ENCODE data around the gene SLC9A9. TPM values are rescaled to one million over a fixed set of nuclear protein-coding genes. Genes with fewer than 3 reads are reported as not detected.

Gene SLC9A9
- polyA plus RNA-seq, 1 of the 3 experiments (the other 2 are of a cell fraction): 0.05 TPM

GRCh38 chr3:143820466-143821221 is 27.6 kb downstream of the SLC9A9 start:
- POLR2A ChIA-PET: no interaction called here
- Histone ChIP-seq H4K20me1 (ENCODE audit: insufficient read depth) (no peaks in the 10 kb centered on the region), H3F3A (replicated peaks; ENCODE audit: insufficient read depth) (no peaks in the 10 kb centered on the region), H3K79me2 (ENCODE audit: insufficient read depth) (no peaks in the 10 kb centered on the region), H2AFZ (ENCODE audit: low read depth) (no peak overlapping the region), H3K9ac (no peak overlapping the region), H3K4me2 (no peak overlapping the region), H3K27ac (ENCODE audit: low read depth in 2 of 2, low read length in 1 of 2) (no peak overlapping the region), H3K36me3 (replicated peaks in 1 of 2; ENCODE audit: control insufficient read depth in 1 of 2, insufficient read depth in 2 of 2, low read length in 1 of 2) (no peaks in the 10 kb centered on the region), H3K9me2 (no peaks in the 10 kb centered on the region), H3K4me1 (ENCODE audit: control insufficient read depth in 1 of 2, insufficient read depth in 2 of 2, low read depth in 1 of 2, low read length in 1 of 2) (no peaks in the 10 kb centered on the region), H3K27me3 (ENCODE audit: insufficient read depth) (no peaks in the 10 kb centered on the region; the same call in 1 of the 2 replicates), H3K9me3 (no peaks in the 10 kb centered on the region), H3K4me3 (ENCODE audit: low read depth in 2 of 2, low read length in 1 of 2) (no peak overlapping the region)
- CTCF ChIA-PET: no interaction called here
- DNase-seq: no peak
- TF ChIP-seq USF1 (IDR thresholded peaks at IDR 0.05; ENCODE audit: borderline replicate concordance, low read depth) (no peak), FOSL2 (IDR thresholded peaks at IDR 0.05; ENCODE audit: borderline replicate concordance, low read depth) (no peak), TEAD4 (IDR thresholded peaks at IDR 0.05; ENCODE audit: borderline replicate concordance, insufficient read depth) (no peak), TCF12 (IDR thresholded peaks at IDR 0.05) (no peak), JUND (IDR thresholded peaks at IDR 0.05) (no peak), RXRA (IDR thresholded peaks at IDR 0.05; ENCODE audit: borderline replicate concordance, low read depth) (no peak), RFX5 (IDR thresholded peaks at IDR 0.05; ENCODE audit: low read length) (no peak), NFIC (IDR thresholded peaks at IDR 0.05; ENCODE audit: borderline replicate concordance) (no peak), MXI1 (IDR thresholded peaks at IDR 0.05; ENCODE audit: low read depth, low read length) (no peak), ZBTB33 (IDR thresholded peaks at IDR 0.05; ENCODE audit: borderline replicate concordance, low read depth) (no peak), SMC3 (IDR thresholded peaks at IDR 0.05; ENCODE audit: low read depth, low read length) (no peak)
- WGBS (ENCODE audit: low lambda C conversion rate): 12% methylated on average over 3 of the region's 3 CpGs

- Histone ChIP-seq H3K9ac (no peak overlapping the region), H3K9me3 (no peaks in the 10 kb centered on the region), H3F3A (replicated peaks; ENCODE audit: insufficient read depth) (no peaks in the 10 kb centered on the region), H3K4me3 (ENCODE audit: low read depth in 2 of 2, low read length in 1 of 2) (no peak overlapping the region), H2AFZ (ENCODE audit: low read depth) (no peak overlapping the region), H3K79me2 (ENCODE audit: insufficient read depth) (no peaks in the 10 kb centered on the region), H4K20me1 (ENCODE audit: insufficient read depth) (no peaks in the 10 kb centered on the region), H3K36me3 (replicated peaks in 1 of 2; ENCODE audit: control insufficient read depth in 1 of 2, insufficient read depth in 2 of 2, low read length in 1 of 2) (no peaks in the 10 kb centered on the region), H3K4me2 (no peak overlapping the region), H3K4me1 (ENCODE audit: control insufficient read depth in 1 of 2, insufficient read depth in 2 of 2, low read depth in 1 of 2, low read length in 1 of 2) (no peaks in the 10 kb centered on the region), H3K27ac (ENCODE audit: low read depth in 2 of 2, low read length in 1 of 2) (no peak overlapping the region), H3K27me3 (ENCODE audit: insufficient read depth) (no peaks in the 10 kb centered on the region; the same call in 1 of the 2 replicates), H3K9me2 (no peaks in the 10 kb centered on the region)
- CTCF ChIA-PET: no interaction called here
- POLR2A ChIA-PET: no interaction called here
- no peak for DNase-seq
- WGBS (ENCODE audit: low lambda C conversion rate): 0% methylated on average over 1 of the region's 1 CpG
- TF ChIP-seq RXRA (IDR thresholded peaks at IDR 0.05; ENCODE audit: borderline replicate concordance, low read depth) (no peak), TCF12 (IDR thresholded peaks at IDR 0.05) (no peak), MAX (IDR thresholded peaks at IDR 0.05; ENCODE audit: low read depth) (no peak), PBX3 (IDR thresholded peaks at IDR 0.05) (no peak), ELF1 (IDR thresholded peaks at IDR 0.05) (no peak), CHD2 (IDR thresholded peaks at IDR 0.05; ENCODE audit: low read length, partially characterized antibody) (no peak), MEF2A (IDR thresholded peaks at IDR 0.05; ENCODE audit: borderline replicate concordance, low read depth) (no peak), CTCF (IDR thresholded peaks at IDR 0.05) (no peak), TEAD4 (IDR thresholded peaks at IDR 0.05; ENCODE audit: borderline replicate concordance, insufficient read depth) (no peak), POLR2AphosphoS5 (IDR thresholded peaks at IDR 0.05; ENCODE audit: low read depth, low read length) (no peak), ZBTB33 (IDR thresholded peaks at IDR 0.05; ENCODE audit: borderline replicate concordance, low read depth) (no peak), RAD21 (IDR thresholded peaks at IDR 0.05; ENCODE audit: low read length) (no peak), JUND (IDR thresholded peaks at IDR 0.05) (no peak), TAF1 (IDR thresholded peaks at IDR 0.05; ENCODE audit: borderline replicate concordance, low read depth, low read length) (no peak)
Observed at GRCh38 chr3:143819890-143820289, 28.4 kb downstream of the SLC9A9 start.

Data from SK-N-SH (cell line).